Lung microvascular endothelial cell (primary cell): ENCODE data around the gene TMEM143. TPM values are rescaled to one million over a fixed set of nuclear protein-coding genes. Genes with fewer than 3 reads are reported as not detected.
"Not testable (repeated sequence)": the region's sequence is repeated elsewhere in the genome, so short reads cannot be mapped to it uniquely, and the experiment has no call there.

ENCODE experiments used
- DNase-seq, 2 donors: peaks; one replicate each; pipeline versions ENCODE4 v3.0.0 to v3.0.0-alpha.2; 2010; ENCODE audit warnings: low read depth in 2 of 2
- total RNA-seq: library from RNA; depleted of rRNA; stranded (reverse); fragments of >200 nt; gene quantifications from 2 replicates; pipeline ENCODE4 v1.2.1, GENCODE V29; 2014

Gene TMEM143
- total RNA-seq, 1 donor from 2014 or later = 2.0 TPM

GRCh38 chr19:48391100-48392005, 27.6 kb upstream of the TMEM143 start, which contains the start of gene KDELR1:
KDELR1 (minus strand) TSS chr19:48391551; CDS start chr19:48391358, 193 bp downstream.
- DNase-seq = peak; percentile 75 to 85

GRCh38 chr19:48390188-48391099, 26.7 kb upstream of the TMEM143 start:
- DNase-seq = peak; percentile 75 to 83

DNA sequence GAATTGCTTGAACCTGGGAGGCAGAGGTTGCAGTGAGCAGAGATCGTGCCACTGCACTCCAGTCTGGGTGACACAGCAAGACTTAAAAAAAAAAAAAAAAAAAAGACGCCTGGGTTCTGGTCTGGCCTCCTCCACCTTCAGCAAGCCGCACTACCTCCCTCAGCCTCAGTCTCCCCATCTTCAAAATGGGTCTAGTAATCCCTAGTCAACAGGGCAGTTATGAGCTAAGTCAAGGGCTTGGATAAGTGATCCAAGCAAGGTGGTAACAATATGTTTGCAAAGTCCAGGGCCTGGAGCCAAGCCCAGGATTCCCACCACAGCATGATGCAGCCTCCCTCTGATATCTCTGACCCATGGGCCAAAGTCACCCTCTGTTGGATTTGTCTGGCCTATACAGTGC, 23.2 kb upstream of the TMEM143 start:
- no peak for DNase-seq

GRCh38 chr19:48385461-48386087, 21.8 kb upstream of the TMEM143 start:
- no peak for DNase-seq

DNA sequence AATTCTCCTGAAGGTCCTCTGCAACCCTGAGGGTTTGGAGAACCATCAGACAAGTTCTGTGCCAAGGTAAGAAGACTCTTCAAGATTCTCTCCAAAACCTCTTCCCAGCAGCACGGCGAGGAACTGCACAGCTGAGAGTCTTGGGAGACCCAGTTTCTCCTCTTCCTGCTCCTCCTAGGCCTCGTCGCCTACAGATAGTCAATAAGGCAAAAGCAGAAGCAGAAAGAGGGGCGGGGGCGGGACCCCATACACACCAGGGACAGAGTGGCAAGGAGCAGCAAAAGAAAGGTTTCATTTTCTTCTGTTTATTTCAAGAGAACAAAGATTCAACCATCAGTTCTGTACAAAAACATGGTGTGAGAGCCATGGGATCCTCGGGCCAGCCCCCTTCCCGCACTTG, 18.5 kb upstream of the TMEM143 start:
- no peak for DNase-seq

DNA sequence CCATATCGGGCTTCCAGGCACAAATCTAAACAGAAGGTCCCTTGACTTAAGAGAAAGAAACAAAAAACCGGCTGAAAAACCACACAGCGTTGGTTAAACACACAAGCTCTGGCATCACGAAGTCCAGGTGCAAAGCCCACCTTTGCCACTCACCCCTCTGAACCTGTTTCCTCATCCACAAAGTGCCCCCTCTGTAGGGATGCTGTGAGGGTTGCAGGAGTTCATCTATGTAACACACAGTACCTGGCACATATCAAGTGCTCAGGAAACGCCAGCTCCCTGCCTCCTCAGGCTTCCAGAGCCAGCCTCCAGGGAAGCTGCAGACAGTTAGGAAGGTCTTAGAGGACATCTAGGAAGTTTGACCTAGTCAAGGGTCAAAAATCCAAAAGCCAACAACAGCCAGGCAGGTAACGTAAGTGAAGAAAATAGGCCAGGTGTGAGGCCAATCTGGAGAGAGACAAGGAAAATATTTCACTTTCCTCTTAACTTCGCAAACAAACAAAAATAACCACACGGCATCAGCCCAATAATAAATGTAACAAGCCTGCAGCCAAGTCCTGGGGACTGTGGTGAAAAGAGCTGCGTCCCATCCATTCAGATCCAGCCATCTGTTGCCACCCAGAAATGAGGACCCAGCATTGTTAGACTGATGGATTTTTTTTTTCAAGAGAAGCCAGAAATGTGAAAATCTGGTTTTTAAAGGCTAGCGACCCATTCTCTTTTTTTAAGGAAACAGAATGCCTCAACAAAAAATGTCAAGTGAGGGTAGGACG, 17.6 kb upstream of the TMEM143 start:
- DNase-seq = no peak

GRCh38 chr19:48379058-48379457, 15.3 kb upstream of the TMEM143 start:
- no peak for DNase-seq

GRCh38 chr19:48378194-48378570, 14.4 kb upstream of the TMEM143 start:
- DNase-seq = no peak

- no peak for DNase-seq
Observed at GRCh38 chr19:48373567-48373966, 9.8 kb upstream of the TMEM143 start.

- no peak for DNase-seq
Observed at GRCh38 chr19:48372904-48373303, 9.2 kb upstream of the TMEM143 start.

DNA sequence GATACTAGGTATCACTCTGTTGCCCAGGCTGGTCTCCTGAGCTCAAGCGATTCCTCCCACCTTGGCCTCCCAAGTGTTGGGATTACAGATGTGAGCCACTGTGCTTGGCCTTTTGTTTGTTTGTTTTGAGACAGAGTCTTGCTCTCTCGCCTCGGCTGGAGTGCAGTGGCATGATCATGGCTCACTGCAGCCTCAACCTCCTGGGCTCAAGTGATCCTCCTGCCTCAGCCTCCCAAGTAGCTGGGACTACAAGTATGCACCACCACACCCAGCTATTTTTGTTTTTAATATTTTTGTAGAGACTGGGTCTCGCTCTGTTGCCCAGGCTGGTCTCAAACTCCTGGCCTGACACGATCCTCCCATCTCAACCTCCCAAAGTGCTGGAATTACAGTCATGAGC, 8.0 kb upstream of the TMEM143 start:
- DNase-seq = not testable (repeated sequence)

- DNase-seq = no peak
Observed at GRCh38 chr19:48371367-48371766, 7.6 kb upstream of the TMEM143 start.

GRCh38 chr19:48370955-48371354, 7.2 kb upstream of the TMEM143 start:
- no peak for DNase-seq

DNA sequence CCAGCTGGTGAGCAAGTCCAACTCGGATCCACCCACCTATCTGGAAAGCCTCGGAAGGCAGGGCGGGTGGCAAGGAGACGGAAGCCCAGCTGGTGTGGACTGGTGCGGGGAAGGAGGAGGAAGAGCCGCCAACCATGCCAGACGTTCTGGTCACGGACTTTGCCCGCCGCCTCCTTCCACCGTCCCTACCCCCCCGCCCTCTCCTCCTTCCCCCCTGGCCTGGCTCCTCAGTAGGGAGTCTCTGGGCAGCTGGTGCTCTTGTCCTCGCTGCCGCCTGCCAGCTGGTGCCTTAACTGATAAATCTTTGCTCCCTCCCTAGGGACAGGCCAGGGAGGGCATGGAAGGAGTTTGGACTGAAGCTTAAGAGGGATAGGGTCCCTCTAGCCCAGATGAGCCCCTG, 5.2 kb upstream of the TMEM143 start:
- no peak for DNase-seq

- DNase-seq = no peak
Observed at GRCh38 chr19:48367855-48368254, 4.1 kb upstream of the TMEM143 start.

GRCh38 chr19:48365602-48366001, 1.9 kb upstream of the TMEM143 start:
- DNase-seq = no peak

GRCh38 chr19:48364598-48365348, 1.0 kb upstream of the TMEM143 start:
- no peak for DNase-seq

DNA sequence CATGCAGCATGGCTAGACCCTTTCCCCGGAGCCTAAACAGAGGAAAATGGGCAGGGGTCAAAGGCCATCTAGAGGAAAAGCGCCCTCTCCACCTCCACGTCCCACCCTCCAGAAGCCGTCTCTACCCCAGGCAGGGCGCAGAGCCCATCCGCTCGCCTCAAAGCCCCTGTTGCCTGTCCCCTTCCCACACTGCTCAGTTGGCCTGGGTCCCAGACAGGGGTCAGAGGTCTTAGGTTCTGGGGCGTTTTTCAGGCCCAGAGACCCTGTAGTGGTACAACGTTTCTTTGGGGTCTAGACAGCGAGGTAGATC, 285 bp downstream of the TMEM143 start:
- no peak for DNase-seq

GRCh38 chr19:48362716-48363499, 832 bp downstream of the TMEM143 start:
- peak; percentile 94 for DNase-seq

DNA sequence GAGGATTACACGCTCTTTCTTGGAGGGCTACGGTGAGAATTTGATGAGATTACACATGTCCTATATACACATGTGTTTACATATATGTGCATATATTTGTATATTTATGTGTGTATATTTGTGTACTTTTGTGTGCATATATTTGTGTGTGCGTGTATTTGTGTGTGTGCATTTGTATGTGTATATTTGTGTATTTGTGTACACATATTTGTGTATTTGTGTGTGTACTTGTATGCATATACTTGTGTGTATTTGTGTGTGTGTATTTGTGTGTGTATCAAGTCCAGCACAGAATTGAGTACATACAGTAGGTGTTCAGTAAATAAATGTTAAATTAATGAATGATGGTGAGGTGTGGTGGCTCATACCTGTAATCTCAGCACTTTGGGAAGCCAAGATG, 1.8 kb downstream of the TMEM143 start:
- no peak for DNase-seq
